ENCODE data around the gene DNAH2. TPM values are rescaled to one million over a fixed set of nuclear protein-coding genes. Genes with fewer than 3 reads are reported as not detected.

DNAH2 gene
- polyA plus RNA-seq, 1 donor from 2014 or later: 2.0 TPM

- Histone ChIP-seq H3K27ac (ENCODE audit: low read length) (no peak overlapping the region), H3F3A (ENCODE audit: insufficient read depth, low read length, poor library complexity, severe bottlenecking) (no peaks in the 10 kb centered on the region), H3K4me3 (ENCODE audit: low read length) (no peak overlapping the region), H3K4me2 (ENCODE audit: low read length) (no peak overlapping the region), H4K20me1 (ENCODE audit: insufficient read depth) (no peaks in the 10 kb centered on the region), H3K79me2 (replicated peaks; ENCODE audit: insufficient read depth, low read length) (no peaks in the 10 kb centered on the region), H2AFZ (ENCODE audit: low read depth, low read length) (no peak overlapping the region), H3K9me2 (ENCODE audit: insufficient read depth, low read length) (no peaks in the 10 kb centered on the region), H3K9ac (ENCODE audit: low read length) (no peak overlapping the region), H3K36me3 (ENCODE audit: insufficient read depth, low read length) (no peaks in the 10 kb centered on the region), H3K9me3 (ENCODE audit: low read length) (no peaks in the 10 kb centered on the region), H3K27me3 (ENCODE audit: insufficient read depth, low read depth, low read length) (no peaks in the 10 kb centered on the region)
- TF ChIP-seq EZH2 (IDR thresholded peaks at IDR 0.05; ENCODE audit: borderline replicate concordance, insufficient read depth, low read length, poor library complexity, severe bottlenecking) (no peak), EP300 (conservative IDR thresholded peaks at IDR 0.05; ENCODE audit: poor library complexity, severe bottlenecking) (no peak), SMC3 (conservative IDR thresholded peaks at IDR 0.05; ENCODE audit: poor library complexity) (no peak), RAD21 (conservative IDR thresholded peaks at IDR 0.05) (no peak), POLR2AphosphoS5 (IDR thresholded peaks at IDR 0.05) (no peak), CTCF (IDR thresholded peaks at IDR 0.05; ENCODE audit: poor library complexity, severe bottlenecking) (no peak)
- TF ChIP-seq, protein P1, sequence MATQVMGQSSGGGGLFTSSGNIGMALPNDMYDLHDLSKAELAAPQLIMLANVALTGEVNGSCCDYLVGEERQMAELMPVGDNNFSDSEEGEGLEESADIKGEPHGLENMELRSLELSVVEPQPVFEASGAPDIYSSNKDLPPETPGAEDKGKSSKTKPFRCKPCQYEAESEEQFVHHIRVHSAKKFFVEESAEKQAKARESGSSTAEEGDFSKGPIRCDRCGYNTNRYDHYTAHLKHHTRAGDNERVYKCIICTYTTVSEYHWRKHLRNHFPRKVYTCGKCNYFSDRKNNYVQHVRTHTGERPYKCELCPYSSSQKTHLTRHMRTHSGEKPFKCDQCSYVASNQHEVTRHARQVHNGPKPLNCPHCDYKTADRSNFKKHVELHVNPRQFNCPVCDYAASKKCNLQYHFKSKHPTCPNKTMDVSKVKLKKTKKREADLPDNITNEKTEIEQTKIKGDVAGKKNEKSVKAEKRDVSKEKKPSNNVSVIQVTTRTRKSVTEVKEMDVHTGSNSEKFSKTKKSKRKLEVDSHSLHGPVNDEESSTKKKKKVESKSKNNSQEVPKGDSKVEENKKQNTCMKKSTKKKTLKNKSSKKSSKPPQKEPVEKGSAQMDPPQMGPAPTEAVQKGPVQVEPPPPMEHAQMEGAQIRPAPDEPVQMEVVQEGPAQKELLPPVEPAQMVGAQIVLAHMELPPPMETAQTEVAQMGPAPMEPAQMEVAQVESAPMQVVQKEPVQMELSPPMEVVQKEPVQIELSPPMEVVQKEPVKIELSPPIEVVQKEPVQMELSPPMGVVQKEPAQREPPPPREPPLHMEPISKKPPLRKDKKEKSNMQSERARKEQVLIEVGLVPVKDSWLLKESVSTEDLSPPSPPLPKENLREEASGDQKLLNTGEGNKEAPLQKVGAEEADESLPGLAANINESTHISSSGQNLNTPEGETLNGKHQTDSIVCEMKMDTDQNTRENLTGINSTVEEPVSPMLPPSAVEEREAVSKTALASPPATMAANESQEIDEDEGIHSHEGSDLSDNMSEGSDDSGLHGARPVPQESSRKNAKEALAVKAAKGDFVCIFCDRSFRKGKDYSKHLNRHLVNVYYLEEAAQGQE (IDR thresholded peaks at IDR 0.05; ENCODE audit: borderline replicate concordance): no peak
These were observed 100.5 kb downstream of the DNAH2 start for GRCh38 chr17:7818026-7818425.

DNA sequence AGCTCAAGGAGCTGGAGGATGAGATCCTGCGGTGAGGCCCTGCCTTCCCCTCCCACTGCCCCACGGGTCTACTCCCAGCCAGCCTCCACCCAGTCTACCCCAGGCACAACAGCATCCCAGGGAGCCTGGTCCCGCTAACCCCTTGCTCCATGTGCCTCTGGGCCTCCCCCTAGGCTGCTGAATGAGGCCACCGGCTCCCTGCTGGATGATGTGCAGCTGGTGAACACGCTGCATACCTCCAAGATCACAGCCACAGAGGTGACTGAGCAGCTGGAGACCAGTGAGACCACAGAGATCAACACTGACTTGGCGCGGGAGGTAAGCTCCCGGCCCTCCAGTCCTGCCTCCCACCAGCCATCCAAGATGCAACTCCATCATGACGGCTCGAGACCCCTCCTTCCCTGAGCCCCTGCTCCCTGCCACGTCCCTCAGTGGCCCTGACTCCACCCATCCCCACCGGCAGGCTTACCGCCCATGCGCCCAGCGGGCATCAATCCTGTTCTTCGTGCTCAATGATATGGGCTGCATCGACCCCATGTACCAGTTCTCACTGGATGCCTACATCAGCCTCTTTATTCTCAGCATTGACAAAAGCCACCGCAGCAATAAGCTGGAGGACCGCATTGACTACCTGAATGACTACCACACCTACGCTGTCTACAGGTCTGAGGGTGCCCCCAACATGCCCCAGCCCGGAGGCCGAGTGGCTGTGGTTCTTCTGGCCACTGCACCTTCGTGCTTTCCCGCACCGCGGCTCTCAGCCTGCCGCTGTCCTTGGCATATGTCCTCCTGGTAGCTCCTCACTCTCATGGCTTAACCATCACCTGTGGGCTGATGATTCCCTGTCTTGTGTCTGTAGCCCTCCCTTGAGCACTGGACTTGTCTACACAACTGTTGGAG is 101.5 kb downstream of the DNAH2 start:
- H4K20me1 ChIP-seq (ENCODE audit: insufficient read depth): no peaks in the 10 kb centered on the region
- TF ChIP-seq RAD21 (conservative IDR thresholded peaks at IDR 0.05) (no peak), MXI1 (conservative IDR thresholded peaks at IDR 0.05; ENCODE audit: poor library complexity, severe bottlenecking) (no peak), EZH2 (IDR thresholded peaks at IDR 0.05; ENCODE audit: borderline replicate concordance, insufficient read depth, low read length, poor library complexity, severe bottlenecking) (no peak), CTCF (IDR thresholded peaks at IDR 0.05; ENCODE audit: poor library complexity, severe bottlenecking) (no peak), EP300 (conservative IDR thresholded peaks at IDR 0.05; ENCODE audit: poor library complexity, severe bottlenecking) (no peak), SMC3 (conservative IDR thresholded peaks at IDR 0.05; ENCODE audit: poor library complexity) (no peak), TAF1 (IDR thresholded peaks at IDR 0.05; ENCODE audit: low read depth) (no peak), POLR2AphosphoS5 (IDR thresholded peaks at IDR 0.05) (no peak)
- TF ChIP-seq, protein P1 (IDR thresholded peaks at IDR 0.05; ENCODE audit: borderline replicate concordance): no peak
- no peaks in the 10 kb centered on the region for H3K9me3 ChIP-seq (ENCODE audit: low read length)
- H3K9ac ChIP-seq (ENCODE audit: low read length): no peak overlapping the region
- H3K79me2 ChIP-seq (replicated peaks; ENCODE audit: insufficient read depth, low read length): no peaks in the 10 kb centered on the region
- no peak overlapping the region for H3K27ac ChIP-seq (ENCODE audit: low read length)
- no peak overlapping the region for H2AFZ ChIP-seq (ENCODE audit: low read depth, low read length)
- H3K36me3 ChIP-seq (ENCODE audit: insufficient read depth, low read length): no peaks in the 10 kb centered on the region
- H3K4me3 ChIP-seq (ENCODE audit: low read length): no peak overlapping the region
- H3K9me2 ChIP-seq (ENCODE audit: insufficient read depth, low read length): no peaks in the 10 kb centered on the region
- H3K4me2 ChIP-seq (ENCODE audit: low read length): no peak overlapping the region
- H3K27me3 ChIP-seq (ENCODE audit: insufficient read depth, low read depth, low read length): no peaks in the 10 kb centered on the region
- no peaks in the 10 kb centered on the region for H3F3A ChIP-seq (ENCODE audit: insufficient read depth, low read length, poor library complexity, severe bottlenecking)
